NCI-H1417 (cell line): ENCODE measurements around the gene MRGPRG.

Experiments used
- DNase-seq, 3 experiments: peaks; one replicate each; lab custom pipeline; 2025; lab: John Stamatoyannopoulos, UW

MRGPRG gene

GRCh38 chr11:3207526-3208189 lies 11.0 kb downstream of the MRGPRG start:
- DNase-seq = no peak

GRCh38 chr11:3206922-3207204 lies 11.8 kb downstream of the MRGPRG start:
- no peak for DNase-seq

GRCh38 chr11:3206156-3206921 lies 12.3 kb downstream of the MRGPRG start:
- DNase-seq = no peak

GRCh38 chr11:3205261-3206155 lies 13.1 kb downstream of the MRGPRG start:
- DNase-seq = no peak

GRCh38 chr11:3204141-3205015 lies 14.2 kb downstream of the MRGPRG start:
- no peak for DNase-seq

GRCh38 chr11:3203221-3204043 lies 15.2 kb downstream of the MRGPRG start:
- peak in 2 of 3 experiments; percentile 14 to 56 for DNase-seq

- DNase-seq = no peak
Measured at GRCh38 chr11:3202759-3203158, 15.9 kb downstream of the MRGPRG start.

GRCh38 chr11:3202305-3202704 lies 16.3 kb downstream of the MRGPRG start:
- no peak for DNase-seq

GRCh38 chr11:3201677-3202181 lies 16.9 kb downstream of the MRGPRG start:
- no peak for DNase-seq

- no peak for DNase-seq
Measured at GRCh38 chr11:3201112-3201581, 17.5 kb downstream of the MRGPRG start.

- no peak for DNase-seq
Measured at GRCh38 chr11:3200388-3201111, 18.1 kb downstream of the MRGPRG start.

- DNase-seq = no peak
Measured at GRCh38 chr11:3199537-3200295, 18.9 kb downstream of the MRGPRG start.

GRCh38 chr11:3198815-3199214 lies 19.8 kb downstream of the MRGPRG start:
- no peak for DNase-seq

GRCh38 chr11:3197878-3198528 lies 20.6 kb downstream of the MRGPRG start:
- DNase-seq = no peak

- no peak for DNase-seq
Measured at GRCh38 chr11:3197044-3197695, 21.4 kb downstream of the MRGPRG start.

- DNase-seq = no peak
Measured at GRCh38 chr11:3196161-3197043, 22.2 kb downstream of the MRGPRG start.
